HG03432 (cell line): ENCODE data around the gene MFNG.
"Not testable (repeated sequence)": the region's sequence is repeated elsewhere in the genome, so short reads cannot be mapped to it uniquely, and the experiment has no call there.

Experiments used
- ATAC-seq: cut with Tn5 transposase; IDR thresholded peaks from one replicate; pipeline ENCODE4 v1.9.1; 2021; ENCODE audit warnings: mild to moderate bottlenecking, moderate library complexity; ENCODE audit not compliant: unreplicated experiment

MFNG gene

DNA sequence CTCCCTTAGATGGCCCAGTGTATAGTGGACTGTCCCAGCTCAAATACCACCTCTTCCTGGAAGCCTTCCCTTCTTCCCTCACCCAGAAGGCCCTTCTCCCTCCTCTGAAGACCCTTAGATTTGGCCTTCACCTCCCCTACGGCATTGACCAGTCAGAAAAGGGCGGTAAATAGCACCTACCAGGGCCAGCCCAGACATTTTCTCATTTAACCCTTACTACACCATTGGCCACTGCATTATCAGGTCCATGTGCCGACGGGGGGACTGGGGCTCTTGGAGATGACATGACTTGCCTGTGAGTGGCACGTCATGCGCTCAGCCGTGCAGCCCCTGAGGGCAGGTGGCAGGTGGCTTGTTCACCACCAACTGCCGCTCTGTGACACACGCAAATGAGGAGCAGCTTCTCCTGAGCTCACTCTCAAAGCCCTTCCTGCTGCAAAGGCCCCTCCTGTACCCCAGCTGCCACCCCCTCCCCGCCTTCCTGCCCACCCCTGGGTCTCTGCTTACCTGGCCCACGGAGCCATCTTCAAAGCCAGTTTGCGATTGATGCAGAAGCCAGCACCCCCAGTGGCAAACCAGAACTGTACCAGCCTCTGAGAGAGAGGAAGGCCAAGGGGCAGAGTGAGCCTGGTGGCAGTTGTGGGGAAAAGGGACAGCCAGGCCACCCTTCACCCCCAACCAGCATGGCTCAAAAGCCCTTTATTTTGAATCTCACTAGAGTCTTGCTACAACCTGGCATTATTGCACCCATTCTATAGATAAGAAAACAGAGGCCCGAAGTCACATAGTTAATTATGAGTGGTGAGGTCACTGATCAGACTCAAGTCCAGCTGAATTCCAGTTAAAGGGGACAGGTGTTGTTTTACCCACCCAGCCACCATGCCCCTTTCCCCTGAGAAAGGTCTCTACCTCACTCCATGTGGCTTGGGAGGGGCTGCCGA is 9.5 kb downstream of the MFNG start:
- no peak for ATAC-seq

DNA sequence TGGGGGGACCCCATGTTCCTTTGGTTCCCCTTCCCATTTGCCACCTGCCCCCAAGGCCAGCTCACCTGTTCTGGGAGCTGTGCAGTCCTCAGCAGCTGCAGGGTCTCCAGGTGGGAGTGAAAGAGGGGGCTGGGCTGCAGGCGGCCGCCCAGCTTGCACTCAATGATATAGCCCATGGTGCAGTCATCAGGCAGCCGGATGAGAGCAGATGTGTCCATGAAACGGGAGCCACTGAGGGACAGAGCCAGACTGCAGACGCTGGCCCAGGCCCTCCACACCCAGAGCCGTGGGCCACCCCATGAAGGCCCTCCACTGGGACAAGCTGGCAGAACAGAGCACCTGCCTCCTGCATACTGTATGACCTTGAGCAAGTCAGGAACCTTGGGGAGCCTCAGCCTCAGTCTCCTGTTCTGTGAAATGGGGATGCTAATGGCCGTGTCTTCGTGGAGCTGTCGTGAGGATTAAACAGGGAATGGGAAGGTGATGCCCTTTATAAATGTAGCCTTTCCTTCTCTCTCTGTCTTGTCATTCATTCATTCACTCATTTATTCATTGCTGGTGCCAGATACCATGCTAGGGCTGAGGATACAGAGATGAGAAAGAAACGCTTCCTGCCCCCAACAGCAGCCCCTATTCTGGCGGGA is 11.6 kb downstream of the MFNG start:
- no peak for ATAC-seq

DNA sequence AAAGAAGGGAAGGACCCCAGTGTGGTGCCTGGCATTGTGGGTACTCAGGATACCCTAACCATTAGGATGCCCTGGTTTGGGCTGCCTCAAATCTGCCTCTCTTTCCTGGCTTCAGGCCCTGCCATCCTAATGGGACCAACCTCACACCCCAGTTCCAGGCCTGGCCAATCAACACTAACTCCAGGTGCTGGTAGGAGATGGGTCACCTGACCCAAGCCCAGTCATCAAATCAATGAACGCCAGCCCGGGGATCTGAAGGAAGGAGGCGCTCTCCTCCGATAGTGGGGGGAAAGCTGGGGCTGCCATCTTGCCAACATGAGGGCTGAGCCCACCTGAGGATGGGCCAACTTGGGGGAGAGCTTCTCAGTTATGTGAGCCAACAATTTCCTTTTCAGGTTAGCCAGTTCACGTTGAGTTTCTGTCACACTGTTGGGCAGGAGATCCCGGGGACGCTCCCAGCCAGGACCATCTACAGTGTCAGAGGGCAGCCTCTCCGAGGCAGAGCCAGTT is 12.7 kb downstream of the MFNG start:
- ATAC-seq, result no peak

DNA sequence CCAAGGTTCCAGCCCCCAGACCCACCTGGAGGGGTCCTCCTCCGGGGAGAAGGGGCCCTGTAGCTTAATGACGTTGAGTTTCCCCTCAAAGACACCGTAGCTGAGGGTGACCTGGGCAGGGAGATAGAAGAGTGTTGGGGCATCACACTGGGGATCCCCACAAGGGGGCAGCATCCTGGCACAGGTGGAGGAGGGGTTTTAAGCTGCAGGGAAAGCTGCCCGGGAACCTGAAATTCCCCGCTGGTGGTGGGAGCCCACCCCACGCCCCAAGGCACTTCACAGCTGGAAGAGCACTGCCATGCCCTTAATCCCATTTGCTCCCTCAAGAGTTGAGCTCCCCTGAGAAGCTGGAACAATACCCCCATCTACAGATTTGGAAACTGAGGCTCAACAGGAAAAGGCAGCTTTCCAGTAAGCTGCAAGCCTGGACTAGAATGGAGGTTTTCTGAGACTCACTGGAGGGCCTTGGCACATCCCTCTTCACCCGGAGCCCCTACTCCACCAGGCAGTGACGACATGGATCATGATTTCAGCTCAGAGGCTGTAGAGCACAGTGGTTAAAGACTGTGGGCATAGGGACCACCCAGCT is 13.7 kb downstream of the MFNG start:
- no peak for ATAC-seq

DNA sequence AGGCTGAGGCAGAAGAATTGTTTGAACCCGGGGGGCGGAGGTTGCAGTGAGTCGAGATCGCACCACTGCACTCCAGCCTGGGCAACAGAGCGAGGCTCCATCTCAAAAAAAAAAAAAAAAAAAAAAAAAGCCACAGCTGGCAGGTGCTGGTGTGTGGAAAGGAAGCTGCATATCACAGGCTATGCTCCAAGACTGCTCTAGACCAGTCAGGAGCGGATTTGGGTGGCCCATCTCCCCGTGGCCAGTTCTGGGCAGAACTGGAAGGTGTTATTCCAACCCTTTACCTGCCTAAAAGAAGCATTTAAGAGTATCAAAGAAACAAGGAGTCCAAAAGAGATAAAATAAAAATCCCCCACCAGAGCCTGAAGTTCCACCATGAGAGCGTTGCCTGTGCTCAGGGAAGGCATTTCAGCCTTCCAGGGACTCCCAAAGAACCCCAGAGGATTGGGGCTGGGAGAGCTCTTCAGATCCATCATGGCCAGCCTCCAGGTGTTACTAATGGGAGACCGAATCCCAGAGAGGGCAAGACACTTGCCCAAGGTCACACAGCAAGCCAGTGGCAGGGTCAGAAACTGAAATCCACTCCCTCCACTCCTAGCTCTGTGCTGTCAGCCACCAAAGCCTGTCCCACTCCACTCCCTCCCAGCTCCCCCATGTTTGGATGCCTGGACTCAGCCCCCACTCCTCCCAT is 14.3 kb downstream of the MFNG start:
- no peak for ATAC-seq

DNA sequence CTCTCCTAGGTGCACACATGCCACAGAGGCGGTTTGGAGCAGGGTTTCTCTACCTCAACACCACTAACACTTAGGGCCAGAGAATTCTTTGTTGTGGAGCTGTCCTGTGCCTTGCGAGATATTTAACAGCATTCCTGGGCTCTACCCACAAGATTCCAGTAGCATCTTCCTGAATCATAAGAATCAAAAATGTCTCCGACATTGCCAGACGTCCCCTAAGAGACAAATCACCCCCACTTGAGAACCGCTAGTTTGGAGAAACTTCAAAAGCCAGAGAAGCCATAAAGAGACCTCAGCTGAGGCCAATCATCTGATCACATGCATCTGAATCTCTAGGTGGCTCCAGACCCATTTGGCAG is 16.1 kb downstream of the MFNG start:
- ATAC-seq, result no peak

DNA sequence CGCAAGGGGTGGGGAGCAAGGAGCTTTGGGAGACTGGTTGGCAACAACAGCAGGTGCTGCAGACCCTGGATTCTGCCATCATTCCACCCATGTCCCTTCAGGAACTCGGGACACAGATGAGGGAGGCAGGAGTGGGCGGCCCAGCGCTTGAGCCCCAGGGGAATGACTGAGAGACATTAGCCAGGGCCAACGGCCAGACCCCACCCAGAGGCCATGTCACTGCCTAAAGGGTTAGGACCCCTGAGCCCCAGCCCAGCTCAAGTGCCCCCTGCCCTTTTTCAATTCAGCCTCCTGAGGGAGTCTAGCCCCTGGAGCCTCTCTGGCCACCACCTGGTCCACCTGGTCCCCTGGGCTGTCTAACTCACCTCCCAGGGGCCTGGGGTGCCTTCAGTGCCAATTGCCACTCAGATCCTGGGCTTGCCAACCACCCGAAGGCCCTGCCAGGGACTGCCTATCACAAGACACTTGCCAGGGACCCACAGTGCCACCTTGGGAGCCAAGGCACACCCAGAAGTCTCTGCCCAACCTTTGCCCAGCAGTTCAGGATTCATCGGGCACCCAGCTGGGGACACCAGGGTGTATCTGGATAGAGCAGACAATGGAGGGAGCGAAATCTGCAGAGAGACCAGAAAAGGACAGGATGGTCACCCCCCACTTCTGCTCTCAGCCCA is 16.6 kb downstream of the MFNG start:
- ATAC-seq, result no peak

DNA sequence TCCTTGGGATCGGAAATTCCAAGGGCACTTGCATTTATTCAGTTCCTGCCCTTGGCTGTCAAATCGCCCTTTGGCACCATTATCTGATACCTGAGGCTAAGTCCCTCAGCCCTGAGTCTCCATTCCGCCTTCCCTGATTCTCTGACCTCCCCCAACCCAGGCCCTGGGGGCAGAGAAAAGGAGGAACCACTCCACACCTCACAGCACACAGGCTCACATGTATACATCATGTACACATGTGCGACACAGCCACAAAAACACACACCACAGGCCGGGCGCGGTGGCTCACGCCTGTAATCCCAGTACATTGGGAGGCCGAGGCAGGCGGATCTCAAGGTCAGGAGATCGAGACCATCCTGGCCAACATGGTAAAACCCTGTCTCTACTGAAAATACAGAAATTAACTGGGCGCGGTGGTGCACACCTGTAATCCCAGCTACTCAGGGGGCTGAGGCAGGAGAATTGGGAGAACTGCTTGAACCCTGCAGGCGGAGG is 17.9 kb downstream of the MFNG start:
- not testable (repeated sequence) for ATAC-seq

DNA sequence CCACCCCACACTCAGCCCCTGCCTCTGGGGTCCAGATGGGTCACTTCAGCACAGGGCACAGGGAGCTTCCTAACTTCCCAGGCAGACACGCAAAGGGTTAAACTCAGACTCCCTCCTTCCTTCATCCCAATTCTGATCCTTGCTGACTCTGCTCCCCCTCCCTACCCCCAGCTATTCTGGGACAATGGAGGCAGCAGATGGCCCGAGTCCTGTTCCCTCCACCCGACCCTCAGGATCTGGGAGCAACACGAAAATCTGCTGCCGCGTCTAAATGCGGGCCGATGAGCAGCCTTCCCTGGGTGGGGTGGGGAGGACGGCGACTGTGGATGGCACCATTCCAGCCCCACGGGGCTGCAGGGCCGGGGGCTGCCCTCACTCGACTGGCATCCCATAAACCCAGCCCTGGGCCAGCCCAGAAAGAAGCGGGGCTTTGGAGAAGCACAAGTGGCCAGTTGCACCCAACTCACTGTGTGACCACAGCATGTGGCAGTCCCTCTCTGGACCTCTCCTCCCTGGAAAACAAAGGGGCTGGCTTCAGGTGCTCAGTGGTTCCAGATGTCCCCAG is 18.7 kb downstream of the MFNG start:
- ATAC-seq, result no peak

DNA sequence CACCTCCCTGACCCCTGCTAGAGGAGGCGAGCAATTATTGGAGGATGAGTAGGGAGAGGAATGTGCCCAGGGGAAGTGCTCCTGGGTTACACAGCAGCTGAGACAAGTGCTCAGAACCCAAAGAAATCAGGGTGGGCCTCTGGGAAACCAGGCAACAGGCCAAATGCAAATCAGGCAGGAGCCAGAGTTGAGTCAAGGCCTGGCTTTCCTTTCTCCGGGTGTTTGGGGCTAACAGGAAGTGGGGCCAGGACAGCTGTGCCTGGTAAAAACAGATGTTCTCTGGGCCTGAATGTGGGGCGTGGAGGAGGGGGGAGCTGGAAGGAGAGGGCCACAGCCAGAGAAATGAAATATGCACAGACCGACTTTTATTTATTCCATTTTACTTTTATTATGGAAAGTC is 22.0 kb downstream of the MFNG start:
- ATAC-seq, result no peak

DNA sequence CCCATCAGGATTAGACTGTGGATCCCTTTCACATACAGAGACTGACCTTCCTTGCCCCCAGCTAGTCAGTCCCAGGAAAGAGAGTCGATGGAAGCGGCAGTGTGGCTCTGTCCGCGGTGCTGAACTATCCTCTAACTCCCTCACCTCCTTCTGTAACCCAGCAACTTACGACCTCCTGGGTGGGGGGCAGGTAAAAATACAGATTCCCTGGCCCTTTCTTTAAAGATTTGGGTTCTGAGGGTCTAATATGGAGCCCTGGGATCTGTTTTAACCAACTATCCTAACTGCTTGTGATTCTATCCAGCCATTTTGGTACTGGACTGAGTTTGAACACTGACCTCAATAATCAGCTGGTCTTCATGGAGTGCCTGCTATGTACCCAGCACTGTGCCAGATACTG is 23.2 kb downstream of the MFNG start:
- ATAC-seq, result no peak

DNA sequence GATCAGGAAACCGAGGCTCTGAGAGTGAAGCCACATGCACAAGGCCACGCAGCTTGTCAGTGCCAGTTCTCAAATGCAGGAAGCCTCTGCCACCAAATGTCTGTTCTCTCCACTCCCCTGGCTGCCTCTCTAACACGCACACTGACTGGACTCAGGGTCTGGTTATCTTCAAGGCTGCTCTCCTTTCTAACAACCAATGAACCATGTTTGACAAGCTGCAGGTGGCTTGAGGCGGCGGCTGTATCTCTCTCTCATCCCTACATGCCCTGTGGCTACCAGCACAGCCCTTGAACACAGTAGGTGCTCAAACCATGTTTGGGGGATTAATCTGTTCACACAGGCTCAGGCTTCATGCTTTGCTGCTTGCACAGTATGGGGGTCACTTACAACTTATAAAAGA is 23.7 kb downstream of the MFNG start:
- ATAC-seq, result no peak

DNA sequence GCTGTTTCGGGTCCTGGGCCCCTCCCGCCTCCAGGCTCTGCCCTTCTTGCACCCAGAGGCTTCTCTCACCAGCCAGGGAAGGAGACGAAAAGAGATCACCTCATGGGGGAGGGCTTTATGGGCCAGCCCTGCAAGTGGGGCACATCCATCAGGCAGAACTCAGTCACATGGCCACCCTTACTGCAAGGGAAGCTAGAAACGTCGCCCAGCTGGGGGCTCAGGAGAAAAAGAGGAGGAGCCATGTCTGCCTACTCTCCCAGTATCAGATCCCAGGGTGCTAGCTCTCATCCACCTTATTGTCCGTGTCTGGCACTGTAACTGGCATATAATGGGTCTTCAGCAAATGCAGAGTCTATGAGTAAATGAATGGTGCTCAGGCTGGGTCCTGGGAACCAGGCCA is 24.2 kb downstream of the MFNG start:
- no peak for ATAC-seq

DNA sequence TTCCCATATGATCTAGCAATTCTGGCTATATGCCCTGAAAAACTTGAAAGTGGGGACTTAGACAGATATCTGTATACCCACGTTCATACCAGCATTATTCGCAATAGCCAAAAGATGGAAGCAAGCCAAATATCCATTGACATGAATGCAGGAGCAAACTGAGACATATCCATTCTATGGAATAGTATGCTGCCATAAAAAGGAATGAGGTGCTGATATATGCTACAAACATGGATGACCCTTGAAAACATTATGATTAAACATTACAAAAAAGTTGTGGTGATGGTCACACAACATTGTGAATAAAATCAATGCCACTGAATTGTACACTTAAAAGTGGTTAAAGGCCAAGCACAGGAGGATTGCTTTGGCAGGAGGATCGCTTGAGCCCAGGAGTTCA is 25.5 kb downstream of the MFNG start:
- ATAC-seq, result no peak

DNA sequence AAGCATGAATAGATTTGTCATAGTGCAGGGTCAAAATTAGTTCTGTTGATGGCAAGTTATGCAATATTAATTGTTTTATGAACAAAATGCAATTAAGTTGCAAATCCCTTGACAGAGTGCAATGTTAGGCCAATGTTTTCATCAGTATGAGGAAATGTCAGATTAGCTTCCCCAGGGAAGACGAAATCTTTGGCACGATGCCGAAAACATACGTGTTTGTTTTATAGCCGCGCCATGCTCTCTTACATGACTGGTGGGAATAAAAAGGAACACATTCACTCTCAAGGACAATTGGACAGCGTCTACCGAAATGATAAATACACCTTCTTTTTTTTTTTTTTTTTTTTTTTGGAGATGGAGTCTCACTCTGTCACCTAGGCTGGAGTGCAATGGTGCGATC is 27.0 kb downstream of the MFNG start:
- ATAC-seq, result no peak

DNA sequence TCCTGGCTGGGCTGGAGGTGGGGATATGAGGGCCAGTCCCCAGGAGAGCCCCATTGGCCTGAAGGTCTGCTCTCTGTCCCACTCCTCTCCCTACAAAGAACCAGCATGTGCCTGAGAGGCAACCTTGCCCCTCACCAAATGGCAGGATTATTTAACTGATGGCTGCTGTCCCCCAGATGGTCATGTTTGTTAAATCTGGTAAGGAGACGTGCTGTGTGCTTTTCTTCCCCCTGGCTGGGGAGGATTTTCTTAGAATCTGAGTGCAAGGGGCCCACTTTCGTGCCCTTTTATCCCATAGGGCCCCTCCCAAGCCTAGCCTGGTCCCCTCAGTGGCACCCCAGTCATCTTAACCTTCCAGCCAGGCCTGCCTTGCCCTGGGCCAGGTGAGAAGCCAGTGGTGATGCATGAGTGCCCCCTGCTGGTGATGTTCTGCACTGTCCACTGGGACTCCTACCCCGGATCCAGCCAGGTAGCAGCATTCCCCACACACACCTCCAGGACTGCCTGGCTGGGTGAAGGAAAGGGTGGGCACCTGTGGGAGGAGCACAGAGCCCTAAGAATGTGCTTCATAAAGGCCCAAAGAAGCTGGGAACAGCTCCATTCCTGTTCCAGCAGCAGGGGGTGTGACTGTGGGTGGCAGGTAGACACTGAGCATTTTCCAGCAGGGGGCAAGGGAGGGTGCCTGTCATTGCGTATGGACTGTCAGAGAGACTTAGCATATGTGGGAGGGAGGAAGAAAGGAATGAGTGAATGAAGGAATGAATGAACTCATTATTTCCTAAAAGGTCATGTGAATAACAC is 28.9 kb downstream of the MFNG start:
- ATAC-seq, result no peak

DNA sequence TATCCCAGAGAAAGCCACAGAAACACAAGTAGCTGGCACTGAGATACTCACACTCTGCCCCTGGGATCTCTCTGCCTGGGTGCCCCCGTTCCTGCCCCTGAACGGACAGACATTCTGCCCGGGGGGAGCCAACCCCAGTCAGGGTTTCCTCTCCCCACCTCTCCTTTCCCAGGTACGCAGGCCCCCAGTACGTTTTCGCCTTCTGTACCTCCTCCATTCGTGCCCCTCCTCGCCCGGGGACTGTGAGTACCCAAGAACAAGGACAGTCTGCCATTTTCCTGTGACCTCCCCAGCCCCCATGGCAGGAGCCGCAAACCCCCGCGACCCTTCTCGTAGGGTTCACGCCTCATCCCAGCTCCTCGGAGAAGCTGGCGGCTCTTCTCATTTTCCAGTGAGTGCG is 29.8 kb downstream of the MFNG start:
- ATAC-seq, result no peak

DNA sequence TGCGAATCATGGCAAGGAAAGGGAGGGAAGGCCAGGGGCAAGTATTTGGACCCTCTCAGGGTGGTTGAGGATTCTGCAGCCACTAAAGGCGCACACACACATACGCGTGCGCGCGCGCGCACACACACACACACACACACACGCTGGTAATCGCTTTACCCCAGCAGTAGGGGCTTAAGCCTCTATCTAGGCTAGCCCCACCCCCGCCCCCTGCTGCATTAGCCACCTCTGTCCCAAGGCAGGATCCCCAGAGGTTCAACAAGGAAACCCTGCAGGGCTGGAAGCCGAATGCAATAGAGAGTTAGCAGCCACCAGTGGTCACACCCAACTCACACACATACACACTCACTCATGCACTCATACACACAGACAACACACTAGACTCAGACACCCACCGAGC is 30.3 kb downstream of the MFNG start:
- no peak for ATAC-seq

DNA sequence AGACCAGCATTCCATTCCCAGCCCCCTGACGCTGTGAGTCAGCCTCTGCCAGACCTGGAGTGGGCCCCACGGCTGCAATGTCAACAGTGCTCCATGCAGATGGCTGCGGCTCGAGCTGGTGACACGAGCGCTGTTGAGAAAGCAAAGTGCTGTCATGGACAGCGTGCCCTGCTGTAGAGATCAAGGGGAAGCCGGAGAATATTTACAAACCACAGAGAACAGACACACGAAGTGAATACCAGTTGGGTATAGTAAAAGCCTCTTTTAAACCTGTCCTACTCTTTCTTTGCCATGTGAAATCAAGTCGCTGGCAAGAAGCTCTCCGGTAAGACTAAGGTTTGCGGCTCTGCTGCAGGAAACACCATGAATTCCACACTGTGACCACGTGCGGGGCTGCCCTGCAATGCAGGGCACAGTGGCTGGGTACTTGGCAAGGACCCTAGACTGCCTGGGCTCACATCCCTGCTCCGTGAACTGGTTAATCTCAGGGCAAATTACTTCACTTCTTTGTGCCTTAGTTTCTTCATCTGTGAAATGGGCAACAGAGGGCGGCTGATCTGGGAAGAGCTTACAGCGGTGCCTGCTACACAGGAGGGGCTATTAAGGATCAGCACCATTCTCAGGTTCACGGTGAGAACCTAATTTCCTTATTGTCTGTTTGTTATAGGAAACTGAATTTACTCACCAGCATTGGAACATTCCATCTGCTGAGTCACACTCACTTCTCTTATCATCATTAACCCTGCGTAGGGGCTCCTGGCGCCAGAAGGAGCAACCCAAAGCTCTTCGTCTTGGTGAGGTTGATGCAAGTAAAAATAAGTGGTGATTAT is 31.1 kb downstream of the MFNG start:
- no peak for ATAC-seq
